Epidermal melanocyte (primary cell): ENCODE results near the gene ZBTB7C.

Source experiments
- DNase-seq: peaks from one replicate; pipeline ENCODE4 v3.0.0; 2011; ENCODE audit warnings: low spot score; ENCODE audit not compliant: insufficient read length

Gene ZBTB7C

GRCh38 chr18:48099481-48100164, 309.6 kb downstream of the ZBTB7C start:
- DNase-seq = no peak

GRCh38 chr18:48098538-48098937, 310.6 kb downstream of the ZBTB7C start:
- no peak for DNase-seq

GRCh38 chr18:48098007-48098406, 311.2 kb downstream of the ZBTB7C start:
- no peak for DNase-seq

- no peak for DNase-seq
These were observed 313.5 kb downstream of the ZBTB7C start for GRCh38 chr18:48095726-48096125.

- DNase-seq = no peak
These were observed 316.1 kb downstream of the ZBTB7C start for GRCh38 chr18:48093104-48093503.

GRCh38 chr18:48091869-48092497, 317.2 kb downstream of the ZBTB7C start:
- no peak for DNase-seq

GRCh38 chr18:48090702-48091101, 318.5 kb downstream of the ZBTB7C start:
- no peak for DNase-seq

- DNase-seq = no peak
These were observed 319.2 kb downstream of the ZBTB7C start for GRCh38 chr18:48090021-48090420.

- DNase-seq = no peak
These were observed 323.2 kb downstream of the ZBTB7C start for GRCh38 chr18:48085781-48086487.

- no peak for DNase-seq
These were observed 324.3 kb downstream of the ZBTB7C start for GRCh38 chr18:48084858-48085257.

- no peak for DNase-seq
These were observed 325.0 kb downstream of the ZBTB7C start for GRCh38 chr18:48084041-48084757.

- no peak for DNase-seq
These were observed 328.6 kb downstream of the ZBTB7C start for GRCh38 chr18:48080546-48080945.

- no peak for DNase-seq
These were observed 329.3 kb downstream of the ZBTB7C start for GRCh38 chr18:48079885-48080284.

- no peak for DNase-seq
These were observed 330.7 kb downstream of the ZBTB7C start for GRCh38 chr18:48078448-48078847.

GRCh38 chr18:48077291-48077690, 331.9 kb downstream of the ZBTB7C start:
- DNase-seq = no peak

GRCh38 chr18:48076461-48076860, 332.7 kb downstream of the ZBTB7C start:
- DNase-seq = no peak

- no peak for DNase-seq
These were observed 333.5 kb downstream of the ZBTB7C start for GRCh38 chr18:48075707-48076093.

- DNase-seq = no peak
These were observed 334.1 kb downstream of the ZBTB7C start for GRCh38 chr18:48074929-48075706.

GRCh38 chr18:48073211-48073930, 335.8 kb downstream of the ZBTB7C start:
- DNase-seq = no peak

GRCh38 chr18:48072428-48073204, 336.6 kb downstream of the ZBTB7C start:
- DNase-seq = no peak
